CD14-positive monocyte (primary cell): ENCODE results near the gene SPEF2. TPM values are rescaled to one million over a fixed set of nuclear protein-coding genes. Genes with fewer than 3 reads are reported as not detected.

Experiments
- DNase-seq, 3 donors: peaks; one replicate each; pipeline ENCODE4 v3.0.0-alpha.2; 2011 to 2022
- H2AFZ ChIP-seq: 2 replicates; pipeline ENCODE4 v1.6.0; 2012; ENCODE audit warnings: mild to moderate bottlenecking, low read depth, low read length, inconsistent platforms; ENCODE audit not compliant: insufficient read depth, poor library complexity, severe bottlenecking
- H3K27ac ChIP-seq, 2 donors: 1 replicate in 1 of 2; 2 replicates in 1 of 2; pipeline ENCODE4 v1.5.1; 2012 to 2013; ENCODE audit warnings: low read length in 2 of 2, control low read depth in 1 of 2, inconsistent platforms in 1 of 2, low read depth in 1 of 2, mild to moderate bottlenecking in 1 of 2
- H3K27me3 ChIP-seq, 2 donors: one replicate each; pipeline versions ENCODE4 v1.6.0 to v1.6.1; 2011 to 2013; ENCODE audit warnings: low read length in 2 of 2; ENCODE audit not compliant: control insufficient read depth in 2 of 2, insufficient read depth in 2 of 2
- H3K36me3 ChIP-seq, 2 donors: replicated peaks in 1 of 2; 1 replicate in 1 of 2; 2 replicates in 1 of 2; pipeline versions ENCODE4 v1.5.1 to v1.6.1; 2012 to 2013; ENCODE audit warnings: low read length in 2 of 2, control low read depth in 1 of 2, inconsistent platforms in 1 of 2, mild to moderate bottlenecking in 1 of 2; ENCODE audit not compliant: insufficient read depth in 2 of 2, control insufficient read depth in 1 of 2
- H3K4me1 ChIP-seq, 2 donors: 1 replicate in 1 of 2; 2 replicates in 1 of 2; pipeline versions ENCODE4 v1.5.1 to v1.6.1; 2012 to 2013; ENCODE audit warnings: low read length in 2 of 2, control low read depth in 1 of 2, inconsistent platforms in 1 of 2, mild to moderate bottlenecking in 1 of 2, moderate library complexity in 1 of 2; ENCODE audit not compliant: insufficient read depth in 2 of 2, control insufficient read depth in 1 of 2
- H3K4me2 ChIP-seq: replicated peaks from 2 replicates; pipeline ENCODE3; 2012; ENCODE audit warnings: low read length, moderate library complexity, mild to moderate bottlenecking; ENCODE audit not compliant: poor library complexity, severe bottlenecking; ENCODE audit errors: extremely low read depth
- H3K4me3 ChIP-seq, 3 experiments: fragments of 200-600 bp in 1 of 3; sonication (generic) in 1 of 3; replicated peaks in 1 of 3; 1 replicate in 2 of 3; 2 replicates in 1 of 3; pipeline ENCODE4 v1.5.1; 2011 to 2013; ENCODE audit warnings: low read length in 3 of 3, mild to moderate bottlenecking in 3 of 3, control low read depth in 2 of 3, low read depth in 2 of 3, inconsistent platforms in 1 of 3, moderate library complexity in 1 of 3
- H3K79me2 ChIP-seq: 2 replicates; pipeline ENCODE4 v1.6.0; 2012; ENCODE audit warnings: mild to moderate bottlenecking, control low read depth, inconsistent platforms, low read length, moderate library complexity; ENCODE audit not compliant: insufficient read depth
- H3K9ac ChIP-seq: 2 replicates; pipeline ENCODE4 v1.6.0; 2017; ENCODE audit warnings: low read length, mild to moderate bottlenecking; ENCODE audit not compliant: insufficient read depth, poor library complexity, severe bottlenecking
- H3K9me3 ChIP-seq, 2 donors: replicated peaks in 1 of 2; 1 replicate in 1 of 2; 2 replicates in 1 of 2; pipeline versions ENCODE4 v1.5.1 to v1.6.1; 2012 to 2013; ENCODE audit warnings: low read length in 2 of 2, control low read depth in 1 of 2; ENCODE audit not compliant: control insufficient read depth in 1 of 2, insufficient read depth in 1 of 2
- H4K20me1 ChIP-seq: 2 replicates; pipeline ENCODE4 v1.6.0; 2012; ENCODE audit warnings: mild to moderate bottlenecking, low read length, control low read depth, moderate library complexity; ENCODE audit not compliant: insufficient read depth
- H3K27ac Mint-ChIP-seq, 7 donors: one replicate each; pipeline ENCODE4 v1.8.0; 2020; ENCODE audit warnings: mild to moderate bottlenecking in 7 of 7, mixed read lengths in 7 of 7, moderate library complexity in 6 of 7, inconsistent platforms in 2 of 7
- H3K27me3 Mint-ChIP-seq, 3 donors: one replicate each; pipeline ENCODE4 v1.8.0; 2021 to 2022; ENCODE audit warnings: low read depth in 3 of 3, mild to moderate bottlenecking in 3 of 3, mixed read lengths in 3 of 3, moderate library complexity in 3 of 3, inconsistent platforms in 1 of 3
- H3K36me3 Mint-ChIP-seq, 2 donors: one replicate each; pipeline ENCODE4 v1.8.0; 2020; ENCODE audit warnings: mixed read lengths in 2 of 2, inconsistent platforms in 1 of 2, mild to moderate bottlenecking in 1 of 2
- H3K4me1 Mint-ChIP-seq: one replicate; pipeline ENCODE4 v1.8.0; 2020; ENCODE audit warnings: mild to moderate bottlenecking, mixed read lengths
- H3K4me3 Mint-ChIP-seq, 2 donors: one replicate each; pipeline ENCODE4 v1.8.0; 2020; ENCODE audit warnings: mild to moderate bottlenecking in 2 of 2, mixed read lengths in 2 of 2, moderate library complexity in 1 of 2
- H3K9me3 Mint-ChIP-seq, 7 donors: one replicate each; pipeline ENCODE4 v1.8.0; 2020 to 2022; ENCODE audit warnings: mixed read lengths in 7 of 7, mild to moderate bottlenecking in 6 of 7, moderate library complexity in 6 of 7, inconsistent platforms in 2 of 7
- CTCF ChIP-seq: fragments of 200-600 bp; IDR thresholded peaks from one replicate; pipeline ENCODE4 v1.8.0; 2022; ENCODE audit warnings: antibody characterized with exemption, mild to moderate bottlenecking
- WGBS: methylation state at CpG from one replicate; pipeline ENCODE4 v1.1.5; 2013; ENCODE audit warnings: missing lambda C conversion rate; ENCODE audit not compliant: insufficient coverage; 5-methylcytosine and 5-hydroxymethylcytosine counted together
- intact Hi-C, 2 donors: fragments of 100-400 bp; cut with micrococcal nuclease; formaldehyde crosslinking; loops; one replicate each; pipeline versions ENCODE4 v1.15.0 to v1.15.1; 2023
- polyA plus RNA-seq, 3 donors: library from polyadenylated mRNA; depleted of rRNA in 1 of 3; unstranded in 2 of 3; stranded (reverse) in 1 of 3; fragments of 300-500 nt in 2 of 3; fragments of >200 nt in 1 of 3; fragmentation: Illumina TruSeq in 2 of 3; gene quantifications; 1 replicate in 2 of 3; 2 replicates in 1 of 3; pipeline ENCODE4 v1.2.3, GENCODE V29; 2012 to 2021

The SPEF2 gene
- polyA plus RNA-seq, 3 donors: 0.46 to 0.96 (median 0.48) TPM

GRCh38 chr5:35608881-35609779 lies 8.5 kb upstream of the SPEF2 start:
- WGBS: no CpG with 5 or more reads among the region's 5 CpGs

GRCh38 chr5:35617060-35617434 lies 616 bp upstream of the SPEF2 start:
- H3K79me2 ChIP-seq: peaks cover 26% of the 10 kb centered on the region
- Mint-ChIP-seq H3K9me3 (peaks cover 5 to 27% (median 19%) of the 10 kb centered on the region in 7 donors), H3K4me3 (peak overlapping the region; percentile 96 to 98), H3K27ac (peak overlapping the region; percentile 83 to 93 (median 87)), H3K4me1 (peaks cover 23% of the 10 kb centered on the region), H3K27me3 (peaks cover 0 to 2% (median 0%) of the 10 kb centered on the region in 3 donors), H3K36me3 (peaks cover 0 to 2% of the 10 kb centered on the region in 2 donors)
- peak overlapping the region; percentile 80 for H3K9ac ChIP-seq
- no peak for TF ChIP-seq CTCF
- H4K20me1 ChIP-seq: no peaks in the 10 kb centered on the region
- peak overlapping the region; percentile 72 to 81 for H3K27ac ChIP-seq
- DNase-seq: no peak
- 25% methylated on average over 3 of the region's 3 CpGs for WGBS
- peaks cover 14 to 15% of the 10 kb centered on the region in 2 donors for H3K4me1 ChIP-seq
- no peaks in the 10 kb centered on the region for H3K27me3 ChIP-seq
- H2AFZ ChIP-seq: peak overlapping the region; percentile 97
- peaks cover 2 to 3% of the 10 kb centered on the region in 2 donors for H3K9me3 ChIP-seq
- intact Hi-C loops: no loop called here
- peak overlapping the region; percentile 92 for H3K4me2 ChIP-seq
- H3K4me3 ChIP-seq: peak overlapping the region; percentile 55 to 93 (median 75)
- no peaks in the 10 kb centered on the region for H3K36me3 ChIP-seq

More at GRCh38 chr5:35608881-35609779, 8.5 kb upstream of the SPEF2 start:
- Histone ChIP-seq H3K36me3 (no peaks in the 10 kb centered on the region), H2AFZ (no peak overlapping the region), H3K4me2 (no peak overlapping the region), H4K20me1 (no peaks in the 10 kb centered on the region), H3K27ac (no peak overlapping the region), H3K79me2 (no peaks in the 10 kb centered on the region), H3K9ac (no peak overlapping the region), H3K9me3 (peaks cover 1 to 2% of the 10 kb centered on the region in 2 donors), H3K4me3 (no peak overlapping the region), H3K4me1 (no peaks in the 10 kb centered on the region), H3K27me3 (no peaks in the 10 kb centered on the region)
- Mint-ChIP-seq H3K4me1 (no peaks in the 10 kb centered on the region), H3K4me3 (no peak overlapping the region), H3K27me3 (no peaks in the 10 kb centered on the region), H3K36me3 (peaks cover 0 to 2% of the 10 kb centered on the region in 2 donors), H3K9me3 (peaks cover 0 to 22% (median 13%) of the 10 kb centered on the region in 7 donors), H3K27ac (no peak overlapping the region)
- DNase-seq: no peak
- intact Hi-C loops: no loop called here
- no peak for TF ChIP-seq CTCF
